Measurements from ENCODE around the gene LSMEM2.

- TF ChIP-seq CTCF (IDR thresholded peaks at IDR 0.05) = no peak
- TF ChIP-seq POLR2AphosphoS5 (IDR thresholded peaks at IDR 0.05) = no peak
- no peak for TF ChIP-seq EP300 (IDR thresholded peaks at IDR 0.05)
- TF ChIP-seq POLR2A (IDR thresholded peaks at IDR 0.05) = no peak
Measured at GRCh38 chr3:50264383-50264963, 14.4 kb upstream of the LSMEM2 start.
